Osteocyte (in vitro differentiated cells): ENCODE results near the gene RXRA. TPM values are rescaled to one million over a fixed set of nuclear protein-coding genes. Genes with fewer than 3 reads are reported as not detected.

Source experiments
- DNase-seq: peaks from one replicate; pipeline ENCODE4 v3.0.0; 2021; ENCODE audit warnings: mixed read lengths; ENCODE audit not compliant: unreplicated experiment; ENCODE audit errors: extremely low spot score
- H3K27ac Mint-ChIP-seq: one replicate; pipeline ENCODE4 v1.8.0; 2021; ENCODE audit warnings: mild to moderate bottlenecking, mixed read lengths; ENCODE audit not compliant: unreplicated experiment
- H3K27me3 Mint-ChIP-seq: one replicate; pipeline ENCODE4 v1.8.0; 2021; ENCODE audit warnings: mixed read lengths; ENCODE audit not compliant: unreplicated experiment
- H3K36me3 Mint-ChIP-seq: one replicate; pipeline ENCODE4 v1.8.0; 2021; ENCODE audit warnings: mixed read lengths; ENCODE audit not compliant: unreplicated experiment
- H3K4me1 Mint-ChIP-seq: one replicate; pipeline ENCODE4 v1.8.0; 2021; ENCODE audit warnings: mixed read lengths; ENCODE audit not compliant: unreplicated experiment
- H3K4me3 Mint-ChIP-seq: one replicate; pipeline ENCODE4 v1.8.0; 2021; ENCODE audit warnings: mild to moderate bottlenecking, moderate library complexity, mixed read lengths; ENCODE audit not compliant: unreplicated experiment
- H3K9me3 Mint-ChIP-seq: one replicate; pipeline ENCODE4 v1.8.0; 2021; ENCODE audit warnings: mixed read lengths; ENCODE audit not compliant: unreplicated experiment
- total RNA-seq: library from RNA; stranded (reverse); gene quantifications from 2 replicates; pipeline ENCODE4 v1.2.1, GENCODE V29; 2021
- TF ChIP-seq, protein P1 (sequence below): fragments of 200-600 bp; sonication (generic); IDR thresholded peaks from 2 replicates; pipeline ENCODE4 v1.5.0; 2021; ENCODE audit warnings: antibody characterized with exemption, mild to moderate bottlenecking, moderate library complexity

RXRA gene
- total RNA-seq, 1 donor from 2014 or later, result 82.2 TPM

DNA sequence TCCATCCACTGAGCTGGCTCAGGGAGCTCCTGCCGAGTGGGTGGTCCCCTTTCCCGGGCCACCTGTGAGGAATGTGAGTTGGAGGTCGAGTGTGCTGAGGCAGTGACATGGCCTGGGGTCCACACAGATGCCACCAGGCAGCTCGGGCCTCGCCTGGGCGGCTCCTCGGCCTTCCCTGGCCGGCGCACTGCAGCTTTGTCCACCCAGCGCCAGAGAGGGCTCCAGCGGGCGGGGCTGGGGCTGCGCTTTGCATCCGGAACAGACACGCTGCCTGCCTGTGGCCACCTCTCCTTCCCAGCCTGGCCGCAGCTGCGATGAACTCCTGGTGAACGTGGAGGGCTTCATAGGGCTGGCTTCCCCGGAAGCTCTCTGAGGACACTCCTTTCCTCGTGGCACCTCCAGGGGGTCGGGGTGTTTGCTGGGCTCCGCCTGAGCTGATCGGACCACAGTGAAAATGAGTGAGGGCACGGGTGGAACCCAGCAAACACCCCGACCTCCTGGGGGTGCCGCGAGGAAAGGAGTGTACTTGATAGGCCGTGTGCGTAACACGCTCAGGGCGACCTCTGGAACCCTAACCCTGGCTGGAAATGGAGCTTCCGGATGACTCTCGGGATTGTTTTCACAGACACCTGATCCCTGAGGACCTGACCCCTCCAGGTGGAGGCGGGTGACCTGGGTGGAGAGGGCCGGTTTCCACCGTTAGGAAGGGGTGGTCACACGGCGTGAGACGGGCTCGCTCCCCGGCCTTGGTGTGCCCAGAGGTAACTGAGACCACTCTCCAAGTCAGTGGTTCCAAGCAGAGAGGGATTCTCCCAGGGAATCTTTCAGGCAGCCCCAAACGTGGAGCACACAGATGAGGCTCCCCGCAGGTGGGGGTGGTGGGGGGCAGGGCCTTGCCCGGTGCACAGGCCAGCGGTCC lies 31.8 kb upstream of the RXRA start:
- TF ChIP-seq, protein P1, sequence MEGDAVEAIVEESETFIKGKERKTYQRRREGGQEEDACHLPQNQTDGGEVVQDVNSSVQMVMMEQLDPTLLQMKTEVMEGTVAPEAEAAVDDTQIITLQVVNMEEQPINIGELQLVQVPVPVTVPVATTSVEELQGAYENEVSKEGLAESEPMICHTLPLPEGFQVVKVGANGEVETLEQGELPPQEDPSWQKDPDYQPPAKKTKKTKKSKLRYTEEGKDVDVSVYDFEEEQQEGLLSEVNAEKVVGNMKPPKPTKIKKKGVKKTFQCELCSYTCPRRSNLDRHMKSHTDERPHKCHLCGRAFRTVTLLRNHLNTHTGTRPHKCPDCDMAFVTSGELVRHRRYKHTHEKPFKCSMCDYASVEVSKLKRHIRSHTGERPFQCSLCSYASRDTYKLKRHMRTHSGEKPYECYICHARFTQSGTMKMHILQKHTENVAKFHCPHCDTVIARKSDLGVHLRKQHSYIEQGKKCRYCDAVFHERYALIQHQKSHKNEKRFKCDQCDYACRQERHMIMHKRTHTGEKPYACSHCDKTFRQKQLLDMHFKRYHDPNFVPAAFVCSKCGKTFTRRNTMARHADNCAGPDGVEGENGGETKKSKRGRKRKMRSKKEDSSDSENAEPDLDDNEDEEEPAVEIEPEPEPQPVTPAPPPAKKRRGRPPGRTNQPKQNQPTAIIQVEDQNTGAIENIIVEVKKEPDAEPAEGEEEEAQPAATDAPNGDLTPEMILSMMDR, result no peak
- no peaks in the 10 kb centered on the region for H3K27me3 Mint-ChIP-seq
- H3K27ac Mint-ChIP-seq, result no peak overlapping the region
- no peak for DNase-seq
- H3K36me3 Mint-ChIP-seq, result no peaks in the 10 kb centered on the region
- H3K4me3 Mint-ChIP-seq, result peak overlapping the region; percentile 22
- peaks cover 24% of the 10 kb centered on the region for H3K4me1 Mint-ChIP-seq
- H3K9me3 Mint-ChIP-seq, result no peaks in the 10 kb centered on the region

- no peak for DNase-seq
- Mint-ChIP-seq H3K36me3 (no peaks in the 10 kb centered on the region), H3K4me3 (no peak overlapping the region), H3K27ac (no peak overlapping the region), H3K4me1 (peaks cover 24% of the 10 kb centered on the region), H3K9me3 (no peaks in the 10 kb centered on the region), H3K27me3 (peaks cover under 1% of the 10 kb centered on the region)
- TF ChIP-seq, protein P1, result no peak
Measured at GRCh38 chr9:134295101-134295745, 31.0 kb upstream of the RXRA start.

GRCh38 chr9:134295746-134296250 lies 30.5 kb upstream of the RXRA start:
- Mint-ChIP-seq H3K27me3 (peaks cover 5% of the 10 kb centered on the region), H3K4me1 (peaks cover 24% of the 10 kb centered on the region), H3K9me3 (no peaks in the 10 kb centered on the region), H3K27ac (no peak overlapping the region), H3K36me3 (no peaks in the 10 kb centered on the region), H3K4me3 (no peak overlapping the region)
- no peak for DNase-seq
- TF ChIP-seq, protein P1, result no peak

- Mint-ChIP-seq H3K4me1 (peaks cover 24% of the 10 kb centered on the region), H3K9me3 (no peaks in the 10 kb centered on the region), H3K36me3 (no peaks in the 10 kb centered on the region), H3K27me3 (peaks cover 5% of the 10 kb centered on the region), H3K4me3 (no peak overlapping the region), H3K27ac (no peak overlapping the region)
- no peak for DNase-seq
- TF ChIP-seq, protein P1, result no peak
Measured at GRCh38 chr9:134296301-134297082, 29.8 kb upstream of the RXRA start.
